D721Med (cell line): ENCODE measurements around the gene MYO16.

Experiments
- DNase-seq: peaks from one replicate; pipeline ENCODE4 v3.0.0; 2011; ENCODE audit warnings: low spot score; ENCODE audit not compliant: insufficient read length
- FAIRE-seq: peaks from 2 replicates; lab custom pipeline; 2011; peaks lifted over from hg19 to GRCh38; lab: Jason Lieb, UNC
- CTCF ChIP-seq: IDR thresholded peaks from 2 replicates; pipeline ENCODE4 v1.5.1; 2012; ENCODE audit warnings: mild to moderate bottlenecking, control low read depth; ENCODE audit not compliant: insufficient read depth; ENCODE audit errors: missing control alignments

The MYO16 gene

DNA sequence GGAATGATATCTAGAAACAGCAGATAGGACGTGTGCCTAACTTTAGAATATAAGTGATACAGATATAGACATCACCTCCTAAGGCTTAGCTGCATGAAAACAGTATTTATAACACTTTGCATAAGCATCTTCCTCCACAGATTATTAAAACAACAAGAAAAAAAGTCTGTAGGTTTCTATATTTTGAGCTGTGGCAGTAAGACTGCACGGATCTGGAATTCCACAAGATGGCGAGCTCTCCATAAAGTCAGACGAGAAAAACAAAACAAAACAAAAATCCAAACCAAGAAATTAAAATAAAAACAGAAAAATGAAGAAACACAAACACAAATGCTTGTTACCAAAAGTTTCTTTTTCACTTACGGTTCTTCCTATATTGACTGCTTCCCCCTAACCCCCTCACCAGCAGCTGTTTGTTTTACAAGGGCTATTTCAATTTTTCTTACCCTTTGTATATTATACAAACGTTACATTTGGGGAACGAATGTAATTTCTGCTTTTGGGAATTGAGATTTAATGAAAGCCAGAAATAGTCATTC is 285.8 kb downstream of the MYO16 start:
- FAIRE-seq (no peak), DNase-seq (no peak)
- peak; percentile 52 for TF ChIP-seq CTCF

- no peak for DNase-seq
- FAIRE-seq = no peak
- TF ChIP-seq CTCF = no peak
These were observed 286.5 kb downstream of the MYO16 start for GRCh38 chr13:108915634-108916512.

GRCh38 chr13:108917581-108917980 is 288.2 kb downstream of the MYO16 start:
- FAIRE-seq (no peak), DNase-seq (no peak)
- TF ChIP-seq CTCF = no peak

- TF ChIP-seq CTCF = no peak
- FAIRE-seq (no peak), DNase-seq (no peak)
These were observed 289.9 kb downstream of the MYO16 start for GRCh38 chr13:108919036-108919907.

- no peak for FAIRE-seq
- DNase-seq = no peak
- TF ChIP-seq CTCF = no peak
These were observed 290.7 kb downstream of the MYO16 start for GRCh38 chr13:108920137-108920536.

GRCh38 chr13:108921238-108921637 is 291.8 kb downstream of the MYO16 start:
- FAIRE-seq (no peak), DNase-seq (no peak)
- no peak for TF ChIP-seq CTCF
